ENCODE data around the gene ITPR3.

ITPR3 gene

GRCh38 chr6:33740794-33741193, 119.7 kb downstream of the ITPR3 start:
- ChIA-PET POLR2A (interaction anchor here (1.4 kb wide), 1 partner anchor 29 kb away, joined by 4 read pairs; the partner anchor contains the start of gene UQCC2), CTCF (no interaction called here)
- TF ChIP-seq LEF1 (IDR thresholded peaks at IDR 0.05; ENCODE audit: borderline replicate concordance), result no peak
- TF ChIP-seq FOXM1 (IDR thresholded peaks at IDR 0.05; ENCODE audit: borderline replicate concordance), result no peak
- TF ChIP-seq SP1 (IDR thresholded peaks at IDR 0.05), result no peak
- TF ChIP-seq ARNT (IDR thresholded peaks at IDR 0.05), result no peak
- TF ChIP-seq PKNOX1 (IDR thresholded peaks at IDR 0.05), result no peak
- no peak for TF ChIP-seq L3MBTL2 (conservative IDR thresholded peaks at IDR 0.05)
- no peak for TF ChIP-seq TARDBP (IDR thresholded peaks at IDR 0.05)
- DNase-seq (ENCODE audit: extremely low spot score), result no peak

GRCh38 chr6:33742092-33742491, 121.0 kb downstream of the ITPR3 start:
- ChIA-PET POLR2A (interaction anchor here (1.2 kb wide), 1 partner anchor 20 kb away, joined by 3 read pairs; no protein-coding TSS in a partner anchor), CTCF (interaction anchor here (1.4 kb wide), 1 partner anchor 19 kb away, joined by 5 read pairs; no protein-coding TSS in a partner anchor)
- no peak for DNase-seq (ENCODE audit: extremely low spot score)

DNA sequence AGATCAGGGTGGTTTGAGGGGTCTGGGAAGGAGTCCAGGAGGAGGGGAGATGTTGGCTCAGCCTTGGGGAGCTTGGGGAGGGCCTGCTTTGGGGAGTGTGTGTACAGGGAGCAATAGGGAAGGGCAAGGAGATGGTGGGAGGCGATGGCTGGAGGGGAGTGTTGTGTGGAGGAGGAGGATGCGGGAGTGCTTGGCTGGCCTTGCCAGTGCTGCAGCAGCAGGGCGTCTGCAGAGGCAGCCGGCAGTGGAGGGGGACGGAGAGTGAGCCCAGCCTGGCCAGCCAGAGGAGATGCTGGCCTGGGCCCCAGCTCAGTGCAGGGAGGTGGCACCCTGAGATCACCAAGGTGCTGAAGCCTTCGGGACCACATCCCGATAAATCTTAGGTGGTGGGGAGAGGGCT, 121.7 kb downstream of the ITPR3 start:
- ChIA-PET CTCF (interaction anchor here (0.6 to 1.1 kb wide), 2 partner anchors 19 to 29 kb away, joined by 3 to 4 read pairs; no protein-coding TSS in a partner anchor), POLR2A (interaction anchor here (1.2 kb wide), 1 partner anchor 20 kb away, joined by 3 read pairs; no protein-coding TSS in a partner anchor)
- TF ChIP-seq FOXK2 (IDR thresholded peaks at IDR 0.05), result no peak
- no peak for TF ChIP-seq FOXM1 (IDR thresholded peaks at IDR 0.05; ENCODE audit: borderline replicate concordance)
- TF ChIP-seq SP1 (IDR thresholded peaks at IDR 0.05), result no peak
- no peak for TF ChIP-seq ARNT (IDR thresholded peaks at IDR 0.05)
- TF ChIP-seq ELF4 (IDR thresholded peaks at IDR 0.05), result no peak
- no peak for TF ChIP-seq NFRKB (IDR thresholded peaks at IDR 0.05)
- no peak for TF ChIP-seq L3MBTL2 (conservative IDR thresholded peaks at IDR 0.05)
- TF ChIP-seq CTBP1 (IDR thresholded peaks at IDR 0.05; ENCODE audit: borderline replicate concordance), result no peak
- TF ChIP-seq LEF1 (IDR thresholded peaks at IDR 0.05; ENCODE audit: borderline replicate concordance), result no peak
- TF ChIP-seq SUZ12 (IDR thresholded peaks at IDR 0.05), result no peak
- no peak for TF ChIP-seq BHLHE40 (IDR thresholded peaks at IDR 0.05; ENCODE audit: borderline replicate concordance)
- no peak for TF ChIP-seq ZNF384 (IDR thresholded peaks at IDR 0.05)
- no peak for TF ChIP-seq TARDBP (IDR thresholded peaks at IDR 0.05)
- TF ChIP-seq PKNOX1 (IDR thresholded peaks at IDR 0.05), result no peak
- TF ChIP-seq FOXA1 (IDR thresholded peaks at IDR 0.05), result no peak
- TF ChIP-seq HDGF (IDR thresholded peaks at IDR 0.05; ENCODE audit: borderline replicate concordance), result no peak
- DNase-seq (ENCODE audit: extremely low spot score), result no peak

More at GRCh38 chr6:33742092-33742491, 121.0 kb downstream of the ITPR3 start:
- TF ChIP-seq PKNOX1 (IDR thresholded peaks at IDR 0.05) (no peak), TARDBP (IDR thresholded peaks at IDR 0.05) (no peak), L3MBTL2 (conservative IDR thresholded peaks at IDR 0.05) (no peak), ZNF384 (IDR thresholded peaks at IDR 0.05) (no peak), ARNT (IDR thresholded peaks at IDR 0.05) (no peak), FOXA1 (IDR thresholded peaks at IDR 0.05) (no peak), NFRKB (IDR thresholded peaks at IDR 0.05) (no peak), LEF1 (IDR thresholded peaks at IDR 0.05; ENCODE audit: borderline replicate concordance) (no peak), CTBP1 (IDR thresholded peaks at IDR 0.05; ENCODE audit: borderline replicate concordance) (no peak), BHLHE40 (IDR thresholded peaks at IDR 0.05; ENCODE audit: borderline replicate concordance) (no peak), FOXM1 (IDR thresholded peaks at IDR 0.05; ENCODE audit: borderline replicate concordance) (no peak), FOXK2 (IDR thresholded peaks at IDR 0.05) (no peak), ELF4 (IDR thresholded peaks at IDR 0.05) (no peak), SUZ12 (IDR thresholded peaks at IDR 0.05) (no peak), HDGF (IDR thresholded peaks at IDR 0.05; ENCODE audit: borderline replicate concordance) (no peak)

DNA sequence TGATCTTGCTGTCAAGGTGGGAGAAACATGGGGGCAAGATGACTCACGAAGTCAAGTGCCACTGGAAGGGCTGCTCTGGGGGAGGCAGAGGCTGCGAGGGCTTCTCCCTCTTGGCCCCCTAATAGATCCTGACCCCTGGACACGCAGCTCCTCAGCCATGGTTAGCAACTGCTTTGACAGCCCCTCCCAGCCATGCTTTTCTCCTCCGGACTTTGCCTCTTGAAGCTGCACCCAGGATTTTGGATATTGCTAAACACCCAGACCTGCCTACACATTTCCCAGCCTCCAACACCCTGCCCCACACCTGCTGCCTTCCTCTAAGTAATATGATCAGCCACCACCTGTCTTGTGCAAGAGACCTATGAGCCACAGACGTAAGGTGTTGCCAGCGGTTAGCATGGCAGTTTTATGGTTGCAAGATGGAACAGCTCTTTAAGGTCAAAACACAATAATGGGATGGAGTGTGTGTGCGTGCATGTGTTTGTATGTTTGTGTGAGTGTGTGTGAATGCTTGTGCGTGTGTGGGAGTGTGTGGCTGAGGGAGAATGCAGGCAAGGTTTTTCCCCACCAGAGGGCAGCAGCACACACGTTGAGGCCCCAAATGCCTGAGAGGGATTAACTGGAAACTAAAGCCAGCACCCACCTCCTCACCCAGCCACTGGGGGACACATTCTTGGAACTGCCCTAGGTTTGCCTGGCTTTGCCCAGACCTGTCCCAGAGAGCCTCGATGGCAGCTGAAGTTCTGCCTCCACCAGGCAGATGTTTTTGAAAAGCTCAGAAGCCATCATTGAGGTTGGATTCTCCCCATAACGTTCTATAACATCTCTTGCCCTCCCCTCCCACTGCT, 123.1 kb downstream of the ITPR3 start:
- ChIA-PET CTCF (interaction anchor here (0.6 to 2.0 kb wide), 11 partner anchors 11 to 548 kb away, joined by 3 to 11 read pairs (median 4); partner anchors contain the start of gene UQCC2), POLR2A (interaction anchor here (0.8 kb wide), 1 partner anchor 9 kb away, joined by 3 read pairs; no protein-coding TSS in a partner anchor)
- TF ChIP-seq ARNT (IDR thresholded peaks at IDR 0.05) (peak; percentile 41; the same call in 1 of the 2 replicates), ELF4 (IDR thresholded peaks at IDR 0.05) (no peak), L3MBTL2 (conservative IDR thresholded peaks at IDR 0.05) (no peak), FOXA1 (IDR thresholded peaks at IDR 0.05) (no peak), SUZ12 (IDR thresholded peaks at IDR 0.05) (no peak)
- peak; percentile 87 for DNase-seq (ENCODE audit: extremely low spot score)

DNA sequence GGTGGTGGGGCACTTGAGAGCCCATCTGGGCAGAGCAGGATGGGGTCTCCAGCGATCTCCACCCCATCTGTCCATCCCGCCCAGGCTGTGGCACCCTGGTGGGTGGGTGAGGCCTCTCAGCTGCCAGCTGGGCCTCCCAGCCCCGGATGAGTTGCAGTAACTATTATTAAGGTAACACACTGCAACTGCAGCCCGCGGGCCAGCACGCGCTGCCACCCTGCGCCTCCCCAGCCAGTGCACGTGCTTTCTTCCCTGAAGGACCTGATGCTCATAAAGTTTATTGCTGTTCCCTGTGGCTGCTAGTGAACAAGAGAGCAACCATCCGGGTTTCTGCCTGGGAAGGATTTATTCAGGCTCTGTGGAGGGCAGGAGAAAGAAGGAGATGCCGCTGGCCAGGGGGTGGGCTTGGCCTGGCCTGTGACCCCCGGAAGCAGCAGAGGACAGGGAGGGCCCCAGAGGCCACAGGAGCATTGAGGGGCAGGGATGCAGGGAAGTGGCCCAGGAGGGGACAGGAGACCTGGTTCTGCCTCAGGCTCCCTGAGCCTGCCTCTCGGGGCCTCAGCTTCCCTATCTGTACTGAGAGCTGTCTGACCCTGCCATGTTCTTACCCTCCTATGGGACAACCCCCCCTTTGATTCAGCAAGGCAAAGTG, 123.9 kb downstream of the ITPR3 start:
- no peak for TF ChIP-seq SUZ12 (IDR thresholded peaks at IDR 0.05)
- peak; percentile 79 for TF ChIP-seq L3MBTL2 (conservative IDR thresholded peaks at IDR 0.05)
- DNase-seq (ENCODE audit: extremely low spot score), result peak; percentile 53
- ChIA-PET POLR2A (interaction anchor here (0.8 to 2.6 kb wide), 2 partner anchors 10 to 34 kb away, joined by 3 to 10 read pairs; partner anchors contain the start of gene UQCC2), CTCF (interaction anchor here (0.6 to 2.0 kb wide), 7 partner anchors 14 to 405 kb away, joined by 3 to 11 read pairs (median 6); partner anchors contain the start of gene UQCC2)

Data from HEK293T (cell line).